A673 (cell line): ENCODE data around the gene AKNA.

Experiments
- EZH2 ChIP-seq: fragments of 200-600 bp; sonication (generic); IDR thresholded peaks from 2 replicates; pipeline ENCODE4 v1.6.1; 2017; ENCODE audit warnings: borderline replicate concordance, low read depth, mild to moderate bottlenecking, mixed read lengths, antibody characterized with exemption, low read length; ENCODE audit not compliant: poor library complexity, severe bottlenecking
- TF ChIP-seq, protein P1 (sequence below): fragments of 300-800, 200-600 bp; sonication (generic); conservative IDR thresholded peaks from 2 replicates; pipeline ENCODE4 v1.5.1; 2017; ENCODE audit warnings: low read depth, mild to moderate bottlenecking, antibody characterized with exemption, low read length, moderate library complexity, mixed read lengths

DNA sequence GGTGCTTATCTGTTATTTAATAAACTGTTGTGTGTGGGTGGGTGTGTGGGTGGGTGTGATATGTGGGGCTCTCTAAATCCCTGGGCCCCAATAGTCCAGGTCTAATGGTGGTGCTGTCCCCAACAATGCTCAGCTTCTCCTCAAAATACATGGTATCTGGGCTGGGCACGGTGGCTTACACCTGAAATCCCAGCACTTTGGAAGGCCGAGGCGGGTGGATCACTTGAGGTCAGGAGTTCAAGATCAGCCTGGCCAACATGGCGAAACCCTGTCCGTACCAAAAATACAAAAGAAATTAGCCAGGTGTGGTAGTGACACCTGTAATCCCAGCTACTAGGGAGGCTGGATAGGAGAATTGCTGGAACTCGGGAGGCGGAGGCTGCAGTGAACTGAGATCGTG, 69.4 kb downstream of the AKNA start:
- TF ChIP-seq, protein P1, sequence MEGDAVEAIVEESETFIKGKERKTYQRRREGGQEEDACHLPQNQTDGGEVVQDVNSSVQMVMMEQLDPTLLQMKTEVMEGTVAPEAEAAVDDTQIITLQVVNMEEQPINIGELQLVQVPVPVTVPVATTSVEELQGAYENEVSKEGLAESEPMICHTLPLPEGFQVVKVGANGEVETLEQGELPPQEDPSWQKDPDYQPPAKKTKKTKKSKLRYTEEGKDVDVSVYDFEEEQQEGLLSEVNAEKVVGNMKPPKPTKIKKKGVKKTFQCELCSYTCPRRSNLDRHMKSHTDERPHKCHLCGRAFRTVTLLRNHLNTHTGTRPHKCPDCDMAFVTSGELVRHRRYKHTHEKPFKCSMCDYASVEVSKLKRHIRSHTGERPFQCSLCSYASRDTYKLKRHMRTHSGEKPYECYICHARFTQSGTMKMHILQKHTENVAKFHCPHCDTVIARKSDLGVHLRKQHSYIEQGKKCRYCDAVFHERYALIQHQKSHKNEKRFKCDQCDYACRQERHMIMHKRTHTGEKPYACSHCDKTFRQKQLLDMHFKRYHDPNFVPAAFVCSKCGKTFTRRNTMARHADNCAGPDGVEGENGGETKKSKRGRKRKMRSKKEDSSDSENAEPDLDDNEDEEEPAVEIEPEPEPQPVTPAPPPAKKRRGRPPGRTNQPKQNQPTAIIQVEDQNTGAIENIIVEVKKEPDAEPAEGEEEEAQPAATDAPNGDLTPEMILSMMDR = no peak
- no peak for TF ChIP-seq EZH2
